NB4 (cell line): ENCODE data around the gene ANKRD34B.

ENCODE experiments used
- CTCF ChIP-seq: IDR thresholded peaks from one replicate; pipeline ENCODE4 v1.5.1; 2012; ENCODE audit warnings: low read depth, low read length
- MAX ChIP-seq: IDR thresholded peaks from 2 replicates; pipeline ENCODE4 v1.6.1; 2011; ENCODE audit warnings: low read depth, low read length
- MYC ChIP-seq: IDR thresholded peaks from 2 replicates; pipeline ENCODE4 v1.6.1; 2011; ENCODE audit warnings: low read depth, low read length
- POLR2A ChIP-seq: IDR thresholded peaks from 2 replicates; pipeline ENCODE4 v1.6.1; 2011; ENCODE audit warnings: mild to moderate bottlenecking; ENCODE audit not compliant: insufficient read length; ENCODE audit errors: extremely low read depth

- TF ChIP-seq POLR2A (no peak), MYC (no peak), CTCF (no peak), MAX (no peak)
Measured at GRCh38 chr5:80565330-80565729, 4.8 kb downstream of the ANKRD34B start.
